Tibial nerve (tissue), 4 donors: ENCODE measurements around the gene CCDC170.

Experiments
- EP300 ChIP-seq, 2 donors: sonication (generic); formaldehyde crosslinking; IDR thresholded peaks; one replicate each; pipeline ENCODE4 v1.6.1; 2017; ENCODE audit warnings: antibody characterized with exemption in 2 of 2, mild to moderate bottlenecking in 1 of 2
- TF ChIP-seq, protein P1 (sequence below), 5 experiments: fragments of 200-600 bp in 3 of 5; fragments of 450-650 bp in 2 of 5; sonication (generic) in 3 of 5; IDR thresholded peaks; one replicate each; pipeline ENCODE4 v1.5.1; 2016 to 2019; ENCODE audit warnings: antibody characterized with exemption in 5 of 5, mild to moderate bottlenecking in 3 of 5, moderate library complexity in 2 of 5

- TF ChIP-seq, protein P1, sequence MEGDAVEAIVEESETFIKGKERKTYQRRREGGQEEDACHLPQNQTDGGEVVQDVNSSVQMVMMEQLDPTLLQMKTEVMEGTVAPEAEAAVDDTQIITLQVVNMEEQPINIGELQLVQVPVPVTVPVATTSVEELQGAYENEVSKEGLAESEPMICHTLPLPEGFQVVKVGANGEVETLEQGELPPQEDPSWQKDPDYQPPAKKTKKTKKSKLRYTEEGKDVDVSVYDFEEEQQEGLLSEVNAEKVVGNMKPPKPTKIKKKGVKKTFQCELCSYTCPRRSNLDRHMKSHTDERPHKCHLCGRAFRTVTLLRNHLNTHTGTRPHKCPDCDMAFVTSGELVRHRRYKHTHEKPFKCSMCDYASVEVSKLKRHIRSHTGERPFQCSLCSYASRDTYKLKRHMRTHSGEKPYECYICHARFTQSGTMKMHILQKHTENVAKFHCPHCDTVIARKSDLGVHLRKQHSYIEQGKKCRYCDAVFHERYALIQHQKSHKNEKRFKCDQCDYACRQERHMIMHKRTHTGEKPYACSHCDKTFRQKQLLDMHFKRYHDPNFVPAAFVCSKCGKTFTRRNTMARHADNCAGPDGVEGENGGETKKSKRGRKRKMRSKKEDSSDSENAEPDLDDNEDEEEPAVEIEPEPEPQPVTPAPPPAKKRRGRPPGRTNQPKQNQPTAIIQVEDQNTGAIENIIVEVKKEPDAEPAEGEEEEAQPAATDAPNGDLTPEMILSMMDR (IDR thresholded peaks at IDR 0.05), result no peak
- TF ChIP-seq EP300 (IDR thresholded peaks at IDR 0.05), result no peak
Observed at GRCh38 chr6:151488226-151488625, 5.6 kb upstream of the CCDC170 start.
